Activated CD8-positive, alpha-beta memory T cell treated with anti-CD3 and anti-CD28 coated beads, Interleukin-2, amount 50 U/mL, for 24 hours (primary cell): ENCODE data around the gene SH3PXD2A.

Experiments
- DNase-seq: peaks from one replicate; pipeline ENCODE4 v3.0.0-alpha.2; 2020; ENCODE audit errors: extremely low read depth

The SH3PXD2A gene

DNA sequence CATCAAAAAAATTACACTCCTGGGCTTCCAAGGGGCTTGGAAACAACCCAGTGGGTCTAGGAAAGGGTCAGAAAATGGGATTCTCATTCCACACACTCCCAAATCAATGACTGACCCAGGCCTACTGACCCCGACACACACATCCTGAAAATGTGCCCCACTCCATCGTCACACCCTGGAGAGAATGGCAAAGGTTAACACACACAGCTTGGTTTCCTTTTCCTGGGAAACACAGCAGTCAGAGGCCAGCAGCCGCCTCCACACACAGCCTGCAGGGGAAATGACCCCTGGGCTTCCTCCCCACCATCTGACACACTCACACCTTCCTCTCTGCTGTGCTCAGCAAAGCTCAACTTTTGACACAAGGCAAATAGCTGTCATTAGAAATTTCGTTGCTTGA lies 42.9 kb downstream of the SH3PXD2A start:
- DNase-seq: no peak

GRCh38 chr10:103812004-103812403 lies 43.4 kb downstream of the SH3PXD2A start:
- no peak for DNase-seq

GRCh38 chr10:103811463-103811862 lies 43.9 kb downstream of the SH3PXD2A start:
- DNase-seq: no peak

DNA sequence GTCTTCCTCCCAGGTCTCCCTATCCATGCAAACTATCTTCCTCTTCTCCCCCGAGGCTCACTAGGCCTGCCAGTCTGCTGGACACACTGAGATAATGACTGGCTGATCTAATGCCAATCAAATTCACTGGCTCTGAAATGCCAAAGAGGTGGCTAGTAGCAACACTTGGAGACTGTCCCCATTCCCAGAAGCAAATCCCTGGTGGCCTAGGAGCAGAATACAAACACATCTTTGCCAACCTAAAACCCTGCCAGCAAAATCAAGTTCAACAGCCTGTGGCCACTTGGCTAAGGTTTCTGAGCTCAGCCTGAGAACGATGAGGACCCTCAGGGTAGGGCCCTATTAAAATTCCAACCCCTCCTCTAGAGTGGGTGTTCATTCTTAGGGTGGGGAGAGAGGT lies 46.6 kb downstream of the SH3PXD2A start:
- no peak for DNase-seq

- DNase-seq: no peak
These were observed 47.4 kb downstream of the SH3PXD2A start for GRCh38 chr10:103807996-103808395.

DNA sequence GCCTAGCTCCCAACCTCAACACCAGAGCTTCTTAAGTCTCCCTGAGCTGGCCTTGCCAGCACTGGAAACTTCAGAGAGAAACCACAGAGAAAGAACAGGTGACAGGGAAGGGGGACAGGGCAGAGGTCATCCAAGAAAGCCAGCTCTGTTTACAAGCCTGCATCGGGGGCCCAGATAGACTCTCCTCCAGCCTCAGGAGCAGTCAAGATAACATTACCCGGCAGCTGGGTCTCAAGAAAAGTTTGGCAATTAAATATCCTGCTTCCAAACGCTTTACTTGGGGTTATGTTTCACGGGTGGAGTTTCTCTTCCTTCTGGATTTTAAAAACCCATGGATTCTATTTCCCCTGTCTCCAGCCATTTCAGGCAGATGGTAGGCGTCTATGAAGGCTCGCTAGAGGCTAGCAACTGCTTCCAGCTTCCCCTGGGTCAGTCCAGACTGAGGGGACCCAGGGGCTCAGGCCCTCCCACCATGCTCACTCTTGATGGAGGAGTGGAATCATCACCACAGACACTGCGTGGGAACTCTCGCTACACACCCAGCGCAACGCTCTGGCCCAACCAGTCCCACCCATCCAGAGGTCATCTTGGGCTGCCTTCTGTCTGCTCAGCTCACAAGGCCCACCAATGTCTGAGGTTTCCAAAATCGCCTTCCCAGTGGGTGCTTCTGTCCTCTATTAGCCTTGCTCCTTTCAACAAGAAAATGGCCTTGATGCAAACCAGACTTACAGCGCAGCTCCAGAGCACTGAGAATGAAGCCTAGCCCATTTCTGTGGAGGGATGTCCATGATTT lies 48.8 kb downstream of the SH3PXD2A start:
- no peak for DNase-seq

DNA sequence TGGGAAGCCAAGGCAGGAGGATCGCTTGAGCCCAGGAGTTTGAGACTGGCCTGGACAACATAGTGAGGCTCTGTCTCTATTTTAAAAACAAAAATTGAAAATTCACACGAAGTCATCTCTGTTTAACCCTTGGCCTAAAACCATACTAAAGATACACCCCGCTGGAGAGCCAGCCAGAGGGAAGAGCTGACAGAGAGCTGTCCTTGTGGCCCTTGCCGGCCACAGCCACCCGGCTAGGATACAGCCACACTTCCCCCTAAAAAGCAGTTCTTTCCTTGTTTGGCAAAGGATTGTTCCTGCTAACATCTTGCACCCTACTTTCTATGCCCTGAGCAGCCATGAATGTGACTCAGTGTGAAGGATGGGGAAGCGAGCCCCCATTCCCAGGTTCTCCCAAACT lies 49.6 kb downstream of the SH3PXD2A start:
- no peak for DNase-seq

DNA sequence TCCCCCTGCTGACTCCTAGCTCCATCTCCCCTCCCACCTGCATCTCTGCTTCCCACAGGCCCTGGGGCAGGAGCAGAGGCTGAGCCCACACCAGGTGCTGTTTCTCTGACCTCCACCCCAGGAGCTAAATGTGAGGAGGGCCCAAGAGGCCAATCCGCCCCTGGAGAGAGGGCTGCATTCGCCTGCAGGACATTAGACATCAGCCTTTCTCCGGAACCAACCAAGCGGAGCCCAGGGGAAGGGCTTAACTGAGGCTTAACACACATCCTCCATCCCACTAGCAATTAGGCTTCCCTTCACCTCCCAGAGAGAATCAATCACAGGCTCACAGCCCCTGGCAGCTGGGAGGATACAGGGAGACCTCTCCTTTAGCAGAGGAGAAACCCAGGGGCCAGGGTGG lies 50.5 kb downstream of the SH3PXD2A start:
- DNase-seq: no peak

DNA sequence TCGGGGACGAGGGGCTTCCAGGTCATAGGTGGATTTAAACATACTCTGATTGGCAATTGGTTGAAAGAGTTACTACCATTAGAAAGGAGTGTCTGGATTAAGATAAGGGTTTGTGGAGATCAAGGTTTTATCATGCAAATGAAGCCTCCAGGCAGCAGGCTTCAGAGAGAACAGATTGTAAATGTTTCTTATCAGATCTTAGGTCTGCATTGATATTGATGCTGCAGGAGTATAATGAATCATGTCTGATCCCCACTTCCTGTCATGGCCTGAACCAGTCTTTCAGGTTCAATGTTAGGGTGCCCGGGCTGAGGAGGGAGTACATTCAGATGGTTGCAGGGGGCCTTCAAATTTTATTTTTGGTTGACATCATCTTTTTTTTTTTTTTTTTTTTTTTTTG lies 51.4 kb downstream of the SH3PXD2A start:
- no peak for DNase-seq

GRCh38 chr10:103802637-103803353 lies 52.6 kb downstream of the SH3PXD2A start:
- DNase-seq: no peak

- no peak for DNase-seq
These were observed 53.3 kb downstream of the SH3PXD2A start for GRCh38 chr10:103802081-103802480.

DNA sequence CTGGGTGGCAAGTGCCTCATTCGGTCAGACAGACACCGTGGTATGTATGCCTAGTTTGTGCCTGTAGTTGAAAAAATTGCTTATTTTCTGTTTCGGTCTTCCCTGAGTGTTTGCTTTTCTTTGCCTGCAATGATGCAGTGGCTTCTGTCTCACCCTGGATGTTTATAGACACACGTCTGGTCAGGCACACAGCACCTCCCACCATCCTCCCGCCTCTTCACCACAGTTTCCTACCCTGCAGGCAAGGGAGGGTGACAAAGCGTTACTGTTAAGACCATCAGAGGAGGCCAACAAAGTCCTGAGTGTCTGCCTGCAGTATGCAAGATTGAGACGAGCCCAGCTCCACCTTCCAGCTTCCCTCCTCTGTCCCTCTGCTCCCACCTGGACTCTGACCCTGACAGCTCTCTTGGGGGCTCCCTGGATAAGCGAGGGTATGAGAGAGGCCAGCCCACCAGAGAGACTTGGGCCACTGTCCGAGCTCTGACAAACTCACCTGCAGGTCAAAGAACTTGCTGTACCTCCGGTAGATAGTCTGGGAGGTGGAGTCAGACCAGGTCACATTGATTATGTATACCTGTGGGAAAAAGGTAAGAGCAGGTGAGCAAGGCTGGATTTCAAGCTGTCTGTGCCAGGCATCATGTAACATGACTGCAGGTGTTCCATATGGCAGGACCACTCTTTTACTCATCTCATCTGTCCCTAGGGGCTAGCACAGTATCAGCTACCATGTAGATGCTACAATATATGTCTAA lies 54.4 kb downstream of the SH3PXD2A start:
- peak; percentile 13 for DNase-seq

DNA sequence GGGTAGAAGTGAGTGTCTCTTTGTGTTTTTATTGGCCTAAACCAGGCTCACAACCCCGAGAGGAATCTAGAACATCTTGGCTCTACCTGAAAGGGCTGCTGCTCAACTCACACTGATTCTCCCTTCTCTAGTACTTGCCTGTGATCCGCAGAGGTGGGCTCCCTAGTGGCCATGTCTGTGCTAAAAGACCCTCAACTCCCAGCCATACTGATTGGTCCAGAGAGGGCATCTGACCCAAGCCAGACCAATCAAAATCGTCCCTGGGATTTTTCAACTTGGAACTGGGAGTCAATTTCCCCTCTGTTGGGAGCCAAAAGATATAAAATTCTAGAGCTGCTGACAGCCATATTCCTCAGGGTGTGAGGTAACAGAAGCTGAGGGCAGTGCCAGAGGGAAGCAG lies 55.3 kb downstream of the SH3PXD2A start:
- no peak for DNase-seq

DNA sequence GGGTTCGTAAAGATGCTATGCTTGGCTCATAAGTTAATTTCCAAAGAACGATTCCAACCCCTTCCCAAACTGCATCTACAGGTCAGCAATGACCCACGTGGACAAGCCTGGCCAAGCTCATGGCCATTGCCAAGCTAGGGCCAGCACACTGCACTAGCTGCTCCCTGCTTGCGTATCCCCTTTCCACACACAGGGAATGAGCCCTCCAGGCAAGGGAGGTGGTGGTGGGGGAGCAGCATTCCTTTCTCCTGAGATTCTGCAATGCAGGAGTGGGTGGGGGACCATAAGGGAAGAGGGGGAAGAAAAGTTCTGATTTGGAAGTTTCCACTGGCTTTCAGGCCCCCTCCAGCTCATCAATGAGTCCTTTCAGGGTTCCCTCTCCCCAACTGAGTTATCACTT lies 56.0 kb downstream of the SH3PXD2A start:
- DNase-seq: no peak

DNA sequence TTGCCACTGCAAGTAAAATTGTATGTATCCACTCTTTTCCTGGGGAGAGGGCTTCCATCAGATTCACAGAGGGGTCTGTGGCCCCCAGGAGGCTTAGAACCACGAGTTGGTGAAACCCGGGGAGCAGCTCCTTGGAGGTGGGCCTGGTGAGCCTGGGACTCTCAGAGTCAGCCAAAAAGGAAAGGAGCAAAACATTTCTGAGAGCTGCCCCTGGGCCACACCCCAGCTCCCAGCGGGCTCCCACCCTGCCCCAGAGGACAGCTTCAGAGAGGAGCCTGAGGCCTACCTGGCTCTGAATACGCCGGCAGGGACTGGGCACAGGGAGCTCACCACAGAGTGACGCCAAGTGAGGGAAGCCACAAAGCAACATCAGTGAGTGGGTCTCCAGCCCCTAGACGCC lies 56.9 kb downstream of the SH3PXD2A start:
- DNase-seq: no peak

DNA sequence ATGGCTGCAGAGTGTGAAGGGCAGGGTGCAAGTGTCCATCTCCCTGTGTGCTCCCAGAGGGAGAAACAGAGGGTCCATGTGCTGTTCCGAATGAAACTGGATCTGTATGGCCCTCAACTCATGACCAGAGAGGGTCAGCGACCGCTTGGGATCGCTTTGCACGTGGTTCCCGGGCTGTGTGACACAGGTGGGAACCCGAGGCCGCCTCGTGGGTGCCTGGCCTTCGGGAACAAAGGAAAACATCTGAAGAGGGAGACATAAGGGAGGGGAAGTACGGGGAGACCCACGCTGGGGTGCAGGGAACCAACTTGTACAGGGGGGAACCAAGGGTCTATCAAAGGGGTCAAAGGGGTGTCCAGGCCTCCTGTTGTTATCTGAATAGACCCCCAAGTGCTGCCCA lies 57.5 kb downstream of the SH3PXD2A start:
- DNase-seq: no peak

DNA sequence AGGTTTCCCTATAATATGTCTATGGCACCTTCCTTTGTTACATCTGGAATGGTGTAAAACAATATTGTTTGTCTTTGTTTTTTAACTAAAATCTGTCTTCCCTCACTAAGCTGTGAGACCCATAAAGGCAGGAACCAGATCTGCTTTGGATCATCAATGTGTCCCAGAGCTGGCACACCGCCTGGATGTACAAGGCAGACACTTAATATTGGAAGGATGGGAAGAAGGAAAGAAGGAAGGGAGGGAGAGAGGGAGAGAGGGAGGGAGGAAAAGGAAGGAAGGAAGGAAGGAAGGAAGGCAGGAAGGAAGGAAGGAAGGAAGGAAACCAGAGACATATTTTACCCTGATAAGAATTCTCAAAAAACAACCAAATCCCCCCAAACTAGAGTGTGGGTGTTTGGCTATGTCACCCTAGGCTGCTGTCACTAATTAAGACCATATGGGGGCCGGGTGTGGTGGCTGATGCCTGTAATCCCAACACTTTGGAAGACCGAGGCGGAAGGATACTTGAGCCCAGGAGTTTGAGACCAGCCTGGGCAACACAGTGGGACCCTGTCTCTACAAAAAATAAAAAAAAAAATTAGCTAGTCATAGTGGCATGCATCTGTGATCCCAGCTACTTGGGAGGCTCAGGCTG lies 59.6 kb downstream of the SH3PXD2A start:
- no peak for DNase-seq

GRCh38 chr10:103794996-103795395 lies 60.4 kb downstream of the SH3PXD2A start:
- DNase-seq: no peak

GRCh38 chr10:103793920-103794883 lies 61.2 kb downstream of the SH3PXD2A start:
- DNase-seq: no peak

GRCh38 chr10:103793429-103793828 lies 61.9 kb downstream of the SH3PXD2A start:
- DNase-seq: no peak

DNA sequence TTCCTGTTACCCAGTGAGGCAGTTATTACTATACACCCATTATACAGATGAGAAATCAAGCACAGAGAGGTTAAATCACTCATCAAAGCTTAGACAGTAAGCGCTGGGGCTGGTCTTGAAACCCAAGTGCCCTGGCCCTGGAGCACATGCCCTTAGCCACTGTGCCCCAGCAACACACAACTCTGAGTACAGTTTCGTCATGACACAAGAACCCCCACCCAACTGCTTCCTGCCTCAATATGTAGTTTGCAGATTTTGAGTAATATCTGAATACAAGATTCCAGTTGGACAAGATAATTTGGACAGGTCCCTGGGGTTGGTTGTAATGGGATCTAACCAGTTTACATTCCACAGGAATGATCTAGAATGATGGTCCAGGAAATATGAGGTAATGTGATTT lies 62.8 kb downstream of the SH3PXD2A start:
- DNase-seq: no peak
